Middle frontal gyrus (tissue), 1 donor: ENCODE data around the gene OXLD1.
"Not testable (repeated sequence)": the region's sequence is repeated elsewhere in the genome, so short reads cannot be mapped to it uniquely, and the experiment has no call there.

Experiments used
- DNase-seq: peaks from one replicate; pipeline ENCODE4 v3.0.0-alpha.2; 2015; ENCODE audit warnings: low spot score; ENCODE audit errors: extremely low spot score

Gene OXLD1

DNA sequence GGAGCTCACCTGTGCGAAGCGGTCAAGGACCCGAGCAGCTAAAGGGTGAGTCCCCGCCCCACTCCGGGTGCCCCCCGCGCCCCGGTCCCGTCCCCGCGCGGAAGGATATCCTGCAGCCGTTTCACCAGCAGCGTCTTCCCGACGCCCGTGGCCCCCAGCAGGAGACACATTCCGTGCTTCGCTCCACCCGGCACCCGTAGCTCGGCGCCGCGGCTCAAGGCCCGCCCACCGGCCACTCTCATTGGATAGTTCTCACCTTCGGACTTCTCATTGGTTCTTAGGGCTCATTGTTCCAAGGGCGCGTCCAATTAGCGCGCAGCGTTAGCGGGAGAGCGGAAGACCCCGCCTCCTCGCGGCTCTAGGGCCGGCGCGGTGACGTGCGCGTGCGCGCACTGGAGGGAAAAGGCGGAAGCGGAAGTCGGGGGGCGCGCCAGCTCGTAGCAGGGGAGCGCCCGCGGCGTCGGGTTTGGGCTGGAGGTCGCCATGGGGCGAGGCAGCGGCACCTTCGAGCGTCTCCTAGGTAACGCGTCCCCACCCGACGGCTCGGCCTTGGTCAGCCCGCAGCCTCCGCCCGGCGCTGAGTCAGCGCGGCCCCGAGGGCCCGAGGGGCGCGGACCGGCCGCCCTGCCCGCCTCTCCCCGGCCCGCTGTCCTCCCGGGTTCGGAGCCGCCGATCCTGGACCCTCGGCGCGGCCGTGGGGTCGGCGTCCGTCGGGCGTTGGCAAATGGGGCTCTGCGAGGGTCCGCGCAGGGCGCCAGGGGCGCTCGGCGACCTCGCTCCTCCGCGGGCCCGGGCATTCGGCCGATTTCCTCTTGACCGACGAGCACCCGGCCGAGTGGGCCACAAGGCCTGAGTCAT is 17.4 kb upstream of the OXLD1 start, which contains the start of the genes ARL16 and HGS:
Gene ARL16 (minus strand): TSS at position 214 of the 858 bp plus-strand sequence. CDS start 44 bp downstream, at position 170.
Gene HGS (plus strand): TSS at position 428 of the 858 bp plus-strand sequence. CDS start 56 bp downstream, at position 484.
- DNase-seq: peak; percentile 98

DNA sequence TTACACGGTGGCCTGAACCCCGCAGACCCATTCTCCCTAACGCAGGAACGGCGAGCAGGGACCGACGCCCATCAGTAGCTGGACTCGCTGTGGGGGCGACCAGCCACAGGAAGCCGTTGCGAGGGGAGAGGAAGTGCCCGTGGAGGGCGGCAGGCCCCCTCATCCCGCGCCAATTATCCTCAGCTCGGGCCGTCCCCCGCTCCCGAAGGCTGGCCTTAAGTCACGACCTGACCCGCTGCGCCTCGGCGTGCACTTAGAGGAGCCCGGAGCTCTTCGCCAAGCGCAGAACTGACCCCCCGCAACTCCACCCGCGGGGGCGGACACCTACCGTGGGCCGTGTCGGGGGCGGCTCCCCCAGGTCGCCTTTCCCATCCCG is 16.8 kb upstream of the OXLD1 start:
- DNase-seq: no peak

GRCh38 chr17:81682565-81683207 is 16.3 kb upstream of the OXLD1 start:
- DNase-seq: no peak

DNA sequence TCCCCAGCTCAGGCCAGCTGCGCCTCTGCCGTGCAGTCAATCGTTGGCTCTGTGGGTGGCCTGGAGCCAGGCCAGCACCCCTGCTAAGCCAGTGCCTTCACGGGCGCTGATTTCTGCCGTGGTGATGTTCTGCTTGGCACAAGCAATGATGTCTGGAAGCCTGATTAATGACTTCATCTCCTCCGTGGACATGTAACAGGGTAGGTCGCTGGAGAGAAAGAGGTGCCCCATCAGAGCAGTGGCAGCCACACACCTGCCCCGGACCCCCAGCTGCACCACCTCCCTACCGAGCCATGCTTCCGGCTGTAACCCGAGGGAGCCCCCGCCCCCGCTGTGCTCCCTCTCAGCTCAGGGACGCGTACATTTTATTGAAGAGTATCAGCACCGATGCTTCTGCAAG is 15.3 kb upstream of the OXLD1 start:
- no peak for DNase-seq

DNA sequence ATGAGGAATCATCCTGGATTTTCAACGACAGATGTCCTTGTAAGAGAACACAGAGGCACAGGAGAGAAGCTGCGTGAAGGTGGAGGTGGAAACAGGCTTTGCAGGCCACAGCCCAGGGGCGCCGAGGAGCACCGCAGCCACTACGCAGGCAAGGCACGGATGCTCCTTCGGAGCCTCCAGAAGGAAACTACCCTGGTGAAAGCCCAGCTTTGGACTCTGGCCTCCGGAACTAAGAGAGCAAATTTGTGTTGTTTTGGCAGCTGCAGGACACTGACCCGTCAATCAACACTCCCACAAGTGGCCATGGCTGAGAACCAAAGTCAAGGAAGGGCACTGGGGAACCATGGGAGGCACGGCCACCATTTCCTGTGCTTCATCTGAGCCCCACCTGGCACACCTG is 13.7 kb upstream of the OXLD1 start:
- no peak for DNase-seq

- DNase-seq: no peak
Measured at GRCh38 chr17:81676906-81677305, 10.5 kb upstream of the OXLD1 start.

DNA sequence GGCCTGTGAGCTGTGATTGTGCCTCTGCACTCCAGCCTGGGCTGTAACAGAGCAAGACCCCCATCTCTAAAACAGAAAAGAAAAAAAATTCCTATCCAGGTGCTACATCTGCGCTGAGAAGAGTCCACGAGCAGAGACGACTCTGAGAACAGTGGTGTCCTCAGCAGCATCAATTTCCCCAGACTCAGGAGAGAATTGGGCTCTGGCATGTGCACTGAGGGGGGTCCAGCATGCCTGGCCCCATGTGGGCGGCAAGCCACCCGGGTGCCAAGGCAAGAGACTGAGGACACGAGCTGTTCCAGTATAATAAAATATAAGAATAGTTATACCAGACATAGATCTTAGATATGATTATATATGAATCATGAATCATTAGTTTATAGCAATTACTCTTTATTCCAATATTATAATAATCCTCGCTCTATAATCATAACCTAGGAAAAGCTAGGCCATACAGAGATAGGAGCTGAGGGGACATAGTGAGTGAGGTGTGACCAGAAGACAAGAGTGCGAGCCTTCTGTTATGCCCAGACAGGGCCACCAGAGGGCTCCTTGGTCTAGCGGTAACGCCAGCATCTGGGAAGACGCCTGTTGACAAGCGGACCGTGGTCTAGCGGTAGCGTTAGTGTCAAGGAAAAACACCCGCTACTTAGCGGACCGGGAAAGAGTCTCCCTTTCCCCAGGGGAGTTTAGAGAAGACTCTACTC is 9.3 kb upstream of the OXLD1 start:
- DNase-seq: not testable (repeated sequence)

DNA sequence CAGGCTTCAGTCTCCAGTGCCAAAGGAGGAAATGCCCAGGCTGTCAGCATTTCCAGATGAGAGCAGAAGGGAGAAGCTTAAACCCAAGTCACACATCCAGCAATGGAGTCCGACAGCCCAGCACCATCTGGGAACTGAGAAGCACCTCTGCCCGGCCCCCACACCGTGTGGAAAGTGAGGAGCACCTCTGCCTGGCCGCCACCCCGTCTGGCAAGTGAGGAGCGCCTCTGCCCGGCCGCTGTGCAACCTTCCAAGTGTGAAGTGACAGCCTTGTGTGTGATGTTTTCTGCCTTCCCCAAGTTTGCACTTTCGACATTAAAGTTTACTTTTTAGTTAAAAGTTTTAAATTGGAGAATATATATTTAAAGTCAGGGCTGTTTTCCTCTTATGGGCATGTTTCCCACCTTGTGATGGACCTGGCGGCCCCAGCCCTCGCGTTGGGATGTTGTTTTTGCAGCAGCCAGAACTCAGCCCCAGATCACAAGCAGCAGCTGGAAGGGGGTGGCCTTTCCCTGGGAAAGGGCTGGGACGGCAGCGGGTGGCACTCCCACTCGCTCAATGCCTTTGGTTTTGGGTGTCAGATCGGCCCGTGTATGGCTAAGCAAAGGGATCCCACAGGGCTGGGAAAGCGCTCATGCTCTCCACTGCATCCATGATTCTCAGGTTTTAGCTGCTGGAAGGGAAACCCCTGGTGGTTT is 7.3 kb upstream of the OXLD1 start:
- DNase-seq: no peak

- no peak for DNase-seq
Measured at GRCh38 chr17:81672954-81673353, 6.5 kb upstream of the OXLD1 start.

DNA sequence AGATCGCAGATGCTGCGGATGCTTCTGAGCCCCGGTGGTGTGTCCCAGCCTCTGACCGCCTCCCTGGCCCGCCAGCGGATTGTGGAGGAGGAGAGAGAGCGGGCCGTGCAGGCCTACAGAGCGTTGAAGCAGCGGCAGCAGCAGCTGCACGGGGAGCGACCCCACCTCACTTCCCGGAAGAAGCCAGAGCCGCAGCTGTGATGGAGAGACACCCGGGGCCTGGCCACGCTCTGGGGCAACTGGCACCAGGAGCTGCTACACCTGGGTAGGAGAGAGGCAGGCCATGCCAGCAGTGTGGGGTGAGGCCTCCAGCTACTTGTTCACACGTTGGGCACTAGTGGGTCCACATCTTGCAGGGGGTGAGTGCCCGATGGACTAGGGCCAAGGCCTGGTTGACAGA is 6.1 kb upstream of the OXLD1 start:
- no peak for DNase-seq

- DNase-seq: no peak
Measured at GRCh38 chr17:81667754-81668153, 1.3 kb upstream of the OXLD1 start.

DNA sequence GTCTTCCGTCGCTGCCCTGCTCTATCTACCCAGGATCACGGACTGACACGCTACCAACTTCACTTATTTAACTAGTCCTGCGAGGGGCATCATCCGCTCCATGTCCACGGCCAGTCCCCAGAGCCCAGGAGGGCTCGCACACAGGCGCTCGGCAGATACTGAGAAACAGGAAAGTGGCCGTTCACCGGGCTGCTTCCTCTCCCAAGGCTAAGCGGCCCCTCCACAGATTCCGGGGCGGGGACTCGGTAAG is 388 bp downstream of the OXLD1 start:
- DNase-seq: no peak

- DNase-seq: no peak
Measured at GRCh38 chr17:81665205-81666091, 957 bp downstream of the OXLD1 start.

- DNase-seq: no peak
Measured at GRCh38 chr17:81664051-81664470, 2.3 kb downstream of the OXLD1 start.

GRCh38 chr17:81662002-81662401 is 4.4 kb downstream of the OXLD1 start:
- no peak for DNase-seq

GRCh38 chr17:81660441-81660840 is 6.0 kb downstream of the OXLD1 start:
- DNase-seq: no peak

DNA sequence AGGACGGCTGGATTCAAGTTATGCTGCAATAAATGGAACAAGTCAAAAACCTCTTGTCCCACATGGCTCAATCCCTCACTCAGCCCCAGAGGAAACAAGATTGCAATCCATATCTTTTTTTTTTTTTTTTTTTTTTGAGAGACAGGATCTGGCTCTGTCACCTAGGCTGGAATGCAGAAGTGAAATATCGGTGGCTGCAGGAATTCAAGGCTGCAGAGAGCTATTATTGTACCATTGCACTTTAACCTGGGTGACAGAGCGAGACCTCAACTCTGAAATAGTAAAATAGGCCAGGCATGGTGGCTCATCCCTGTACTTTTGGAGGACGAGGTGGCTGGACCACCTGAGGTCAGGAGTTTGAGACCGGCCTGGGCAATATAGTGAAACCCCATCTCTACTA is 7.4 kb downstream of the OXLD1 start:
- DNase-seq: no peak

GRCh38 chr17:81656835-81657234 is 9.6 kb downstream of the OXLD1 start:
- DNase-seq: no peak

DNA sequence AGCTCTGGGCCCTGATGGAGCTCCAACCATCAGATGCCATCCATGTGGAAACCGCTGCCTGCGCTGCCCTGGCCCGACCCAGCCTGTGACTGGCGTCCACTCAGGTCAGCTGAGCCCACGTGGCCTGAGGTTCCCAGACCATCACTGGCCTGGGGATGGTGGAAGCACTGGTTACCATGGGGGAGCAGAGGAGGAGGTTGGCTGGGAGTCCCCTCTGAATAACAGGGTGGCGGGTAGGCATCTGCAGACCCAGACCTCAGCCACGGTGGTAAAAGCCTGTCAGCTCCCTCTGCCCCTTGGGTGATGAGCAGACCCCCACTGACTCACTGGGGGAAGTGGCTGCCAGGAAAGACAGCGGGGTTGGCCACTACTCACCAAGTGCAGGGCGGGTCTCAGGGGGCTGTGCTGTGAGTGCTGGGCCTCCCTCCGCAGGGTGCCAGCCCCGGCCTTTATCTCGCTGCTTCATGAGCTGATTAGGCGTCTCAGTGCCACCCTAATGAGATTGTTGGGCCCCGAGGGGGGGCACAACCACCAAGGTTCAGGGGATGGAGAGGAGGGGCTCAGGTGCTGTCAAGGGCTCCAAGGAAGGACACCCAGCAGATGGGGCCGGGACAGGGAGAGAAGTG is 10.2 kb downstream of the OXLD1 start, which contains the start of gene PDE6G:
Gene PDE6G (minus strand): TSS at position 425 of the 626 bp plus-strand sequence. CDS start 3,237 bp downstream, outside the sequence.
- no peak for DNase-seq
